Left ventricle myocardium inferior (tissue), 1 donor: ENCODE data around the gene KIF6. TPM values are rescaled to one million over a fixed set of nuclear protein-coding genes. Genes with fewer than 3 reads are reported as not detected.

Experiments
- DNase-seq: peaks from one replicate; pipeline ENCODE4 v3.0.0-alpha.2; 2020
- H3K27ac ChIP-seq: fragments of 200-600 bp; replicated peaks from 2 replicates; pipeline ENCODE4 v1.8.0; 2021
- H3K27me3 ChIP-seq: fragments of 200-600 bp; 2 replicates; pipeline ENCODE4 v1.8.0; 2021; ENCODE audit warnings: low read depth
- H3K36me3 ChIP-seq: fragments of 200-600 bp; 2 replicates; pipeline ENCODE4 v1.8.0; 2021
- H3K4me1 ChIP-seq: fragments of 200-600 bp; 2 replicates; pipeline ENCODE4 v1.8.0; 2021
- H3K4me3 ChIP-seq: fragments of 200-600 bp; 2 replicates; pipeline ENCODE4 v1.8.0; 2021; ENCODE audit warnings: mild to moderate bottlenecking, moderate library complexity
- H3K9me3 ChIP-seq: fragments of 200-600 bp; replicated peaks from 2 replicates; pipeline ENCODE4 v1.8.0; 2021
- intact Hi-C: fragments of 100-400 bp; cut with micrococcal nuclease; formaldehyde crosslinking; loops from one replicate; pipeline ENCODE4 v1.11.0; 2022
- total RNA-seq: library from RNA; stranded (reverse); fragmentation: NEBNext Ultra II Directional; extraction: Animal tissue kit (Norgen Biotek cat#: 25700); gene quantifications from one replicate; pipeline ENCODE4 v1.2.1, GENCODE V29; 2021
- TF ChIP-seq, protein P1 (sequence below): fragments of 200-600 bp; IDR thresholded peaks from 2 replicates; pipeline ENCODE4 v1.8.0; 2021; ENCODE audit warnings: antibody characterized with exemption, mild to moderate bottlenecking, borderline replicate concordance
- donor health status: DM: no; HTN: yes; CAD: no; lungs with severe emphysema.

The KIF6 gene
- total RNA-seq, 1 donor from 2014 or later: 0.69 TPM

DNA sequence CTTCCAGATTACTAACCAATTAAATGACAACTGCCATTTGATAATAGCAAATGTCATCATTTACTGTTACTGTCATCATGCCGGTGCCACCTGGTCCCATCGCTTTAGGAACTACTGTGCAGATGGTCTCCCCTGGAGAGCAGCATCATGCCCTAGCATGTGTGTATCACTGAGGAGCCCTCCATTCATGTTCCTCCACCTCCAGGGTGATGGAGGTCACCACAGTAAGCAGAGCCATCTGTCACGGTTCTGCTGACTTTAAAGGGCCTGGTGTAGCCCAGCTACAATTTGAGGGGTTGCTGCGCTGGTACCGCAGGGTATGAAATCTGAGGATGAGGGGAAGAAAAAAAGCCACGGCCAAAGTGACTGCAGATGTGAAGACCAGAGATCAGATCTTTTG lies 283.9 kb downstream of the KIF6 start:
- H3K9me3 ChIP-seq: peaks cover 9% of the 10 kb centered on the region
- intact Hi-C loops: no loop called here
- DNase-seq: no peak
- H3K36me3 ChIP-seq: no peaks in the 10 kb centered on the region
- H3K4me1 ChIP-seq: no peaks in the 10 kb centered on the region
- no peak overlapping the region for H3K4me3 ChIP-seq
- no peak overlapping the region for H3K27ac ChIP-seq
- TF ChIP-seq, protein P1, sequence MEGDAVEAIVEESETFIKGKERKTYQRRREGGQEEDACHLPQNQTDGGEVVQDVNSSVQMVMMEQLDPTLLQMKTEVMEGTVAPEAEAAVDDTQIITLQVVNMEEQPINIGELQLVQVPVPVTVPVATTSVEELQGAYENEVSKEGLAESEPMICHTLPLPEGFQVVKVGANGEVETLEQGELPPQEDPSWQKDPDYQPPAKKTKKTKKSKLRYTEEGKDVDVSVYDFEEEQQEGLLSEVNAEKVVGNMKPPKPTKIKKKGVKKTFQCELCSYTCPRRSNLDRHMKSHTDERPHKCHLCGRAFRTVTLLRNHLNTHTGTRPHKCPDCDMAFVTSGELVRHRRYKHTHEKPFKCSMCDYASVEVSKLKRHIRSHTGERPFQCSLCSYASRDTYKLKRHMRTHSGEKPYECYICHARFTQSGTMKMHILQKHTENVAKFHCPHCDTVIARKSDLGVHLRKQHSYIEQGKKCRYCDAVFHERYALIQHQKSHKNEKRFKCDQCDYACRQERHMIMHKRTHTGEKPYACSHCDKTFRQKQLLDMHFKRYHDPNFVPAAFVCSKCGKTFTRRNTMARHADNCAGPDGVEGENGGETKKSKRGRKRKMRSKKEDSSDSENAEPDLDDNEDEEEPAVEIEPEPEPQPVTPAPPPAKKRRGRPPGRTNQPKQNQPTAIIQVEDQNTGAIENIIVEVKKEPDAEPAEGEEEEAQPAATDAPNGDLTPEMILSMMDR: no peak
- H3K27me3 ChIP-seq: no peaks in the 10 kb centered on the region

DNA sequence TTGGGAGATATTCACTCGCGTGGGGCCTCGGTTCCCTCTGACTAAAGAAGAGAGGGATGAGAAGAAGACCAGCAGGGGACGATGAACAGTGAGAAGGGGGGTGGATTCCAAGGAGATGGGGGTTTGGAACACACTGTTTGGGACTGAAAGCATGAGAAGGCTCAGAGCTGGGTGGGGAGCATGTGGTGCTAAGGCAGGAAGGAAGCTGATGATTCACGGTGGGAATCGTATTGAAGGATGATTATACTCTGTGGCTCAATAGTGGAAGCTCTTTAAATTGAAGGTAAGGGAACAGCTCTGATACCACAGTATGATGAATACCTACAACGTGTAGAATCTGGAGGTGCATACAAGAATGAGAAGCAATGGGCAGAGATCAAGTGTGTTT lies 285.2 kb downstream of the KIF6 start:
- Histone ChIP-seq H3K9me3 (peaks cover 16% of the 10 kb centered on the region), H3K4me1 (no peaks in the 10 kb centered on the region), H3K4me3 (no peak overlapping the region), H3K36me3 (no peaks in the 10 kb centered on the region), H3K27me3 (no peaks in the 10 kb centered on the region), H3K27ac (no peak overlapping the region)
- intact Hi-C loops: no loop called here
- TF ChIP-seq, protein P1: no peak
- DNase-seq: no peak

DNA sequence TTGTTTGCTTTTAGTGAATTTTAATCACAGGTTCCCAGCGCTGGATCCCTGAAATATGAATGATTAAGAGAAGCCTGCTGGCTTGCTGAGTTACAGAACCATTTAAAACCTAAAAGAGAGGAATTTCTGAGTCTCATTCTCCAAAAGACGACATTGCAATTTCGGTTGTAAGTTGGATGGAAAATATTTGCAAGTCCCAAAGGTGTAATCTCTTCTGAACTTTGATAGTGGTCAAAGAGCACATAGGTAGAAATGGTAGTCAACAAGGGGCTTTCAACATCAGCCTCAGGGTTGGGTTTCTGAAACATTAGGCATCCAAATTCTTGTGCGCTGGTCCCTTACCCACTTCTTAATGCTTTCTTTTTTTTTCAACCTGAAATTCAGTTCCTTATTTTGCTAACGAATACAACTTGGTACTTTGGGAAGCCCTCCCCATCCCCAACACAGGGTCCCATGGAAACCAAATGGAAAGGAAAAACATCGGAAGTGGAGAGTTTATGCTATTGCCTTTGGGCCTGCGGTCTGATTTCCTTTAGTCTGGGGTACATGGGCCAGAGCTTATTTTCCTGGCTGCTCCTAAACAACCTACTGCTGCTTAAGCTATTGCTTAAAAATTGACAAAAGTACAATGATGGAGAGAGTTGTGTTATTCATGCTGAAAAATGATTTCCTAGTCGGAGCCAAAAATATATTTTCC lies 285.7 kb downstream of the KIF6 start:
- intact Hi-C loops: no loop called here
- H3K27me3 ChIP-seq: no peaks in the 10 kb centered on the region
- H3K4me3 ChIP-seq: no peak overlapping the region
- peaks cover 16% of the 10 kb centered on the region for H3K9me3 ChIP-seq
- TF ChIP-seq, protein P1: no peak
- DNase-seq: no peak
- H3K4me1 ChIP-seq: no peaks in the 10 kb centered on the region
- H3K36me3 ChIP-seq: no peaks in the 10 kb centered on the region
- H3K27ac ChIP-seq: no peak overlapping the region

DNA sequence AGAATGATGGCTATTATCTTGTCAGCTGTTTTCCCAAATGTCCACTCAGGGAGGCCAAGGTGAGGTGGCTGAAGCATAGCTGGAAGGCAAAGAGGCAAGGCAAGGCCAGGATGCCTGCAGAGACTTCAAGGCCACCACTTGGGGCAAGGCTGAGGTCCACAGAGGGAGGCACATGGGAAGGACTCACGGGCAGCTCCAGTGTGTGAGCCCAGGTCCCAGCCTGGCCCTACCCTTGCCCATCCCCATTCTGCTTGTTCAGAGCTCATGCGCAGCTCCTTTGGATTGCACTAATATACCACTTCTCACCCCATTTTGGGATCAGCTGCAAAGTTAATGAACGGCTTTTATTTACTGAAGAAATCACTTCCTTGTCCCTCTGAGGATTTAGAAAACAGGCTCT lies 291.6 kb downstream of the KIF6 start:
- Histone ChIP-seq H3K27me3 (no peaks in the 10 kb centered on the region), H3K4me1 (peaks cover 14% of the 10 kb centered on the region)
- TF ChIP-seq, protein P1: no peak

DNA sequence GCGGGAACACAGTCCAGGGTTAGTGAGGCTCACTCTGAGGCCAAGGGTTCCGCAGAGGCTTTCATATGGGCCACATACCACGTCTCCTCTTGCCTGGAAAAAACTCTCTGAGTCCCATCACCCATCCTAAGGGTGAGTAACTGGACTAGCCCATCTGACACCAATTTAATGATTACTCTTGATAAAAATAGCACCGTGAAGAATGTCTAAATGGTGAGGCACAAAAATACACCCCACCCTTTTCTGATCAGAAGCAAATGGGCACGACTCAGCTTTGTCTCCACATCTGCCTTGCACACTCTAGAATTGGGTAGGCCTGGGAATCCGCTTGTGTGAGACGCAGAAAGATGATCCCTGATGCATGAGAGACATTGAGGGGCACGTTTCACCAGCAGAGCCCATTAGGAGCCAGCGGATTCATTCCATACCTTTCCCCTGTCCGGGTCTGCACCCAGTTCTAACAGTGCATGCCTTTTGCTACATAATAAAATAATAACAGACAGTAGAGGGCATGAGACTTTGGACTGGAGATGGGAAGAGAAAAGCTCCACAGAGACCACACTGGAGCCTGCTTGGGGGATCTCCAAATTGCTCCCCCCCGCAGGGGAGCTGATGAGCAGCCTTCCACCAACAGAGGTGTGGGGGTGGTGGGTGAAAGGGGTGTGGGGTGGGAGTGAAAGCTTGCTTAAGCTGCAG lies 292.7 kb downstream of the KIF6 start:
- H3K36me3 ChIP-seq: no peaks in the 10 kb centered on the region
- intact Hi-C loops: no loop called here
- H3K9me3 ChIP-seq: peaks cover 16% of the 10 kb centered on the region
- H3K27ac ChIP-seq: no peak overlapping the region
- H3K4me3 ChIP-seq: no peak overlapping the region
- TF ChIP-seq, protein P1: no peak
- no peaks in the 10 kb centered on the region for H3K27me3 ChIP-seq
- no peak for DNase-seq
- H3K4me1 ChIP-seq: peaks cover 14% of the 10 kb centered on the region

More for the DNA sequence above, 291.6 kb downstream of the KIF6 start:
- Histone ChIP-seq H3K27ac (no peak overlapping the region), H3K9me3 (peaks cover 16% of the 10 kb centered on the region), H3K36me3 (no peaks in the 10 kb centered on the region), H3K4me3 (no peak overlapping the region)
- intact Hi-C loops: no loop called here
- DNase-seq: no peak
